Mesenchymal stem cell (in vitro differentiated cells and primary cell): ENCODE results near the gene PRCC.
A peak's percentile ranks its signal among the peaks of the same experiment; 100 is the strongest.

Experiments used
- DNase-seq: peaks from one replicate; pipeline ENCODE4 v3.0.0-alpha.2; 2013
- H2AFZ ChIP-seq: one replicate; pipeline ENCODE4 v1.6.1; 2013; ENCODE audit warnings: low read depth, mild to moderate bottlenecking, control low read depth, inconsistent platforms, low read length, moderate library complexity
- H2AK5ac ChIP-seq: 2 replicates; pipeline ENCODE4 v1.6.1; 2013; ENCODE audit warnings: low read length, moderate library complexity, mild to moderate bottlenecking, inconsistent platforms; ENCODE audit not compliant: severe bottlenecking
- H2BK120ac ChIP-seq: one replicate; pipeline ENCODE4 v1.6.1; 2013; ENCODE audit warnings: low read depth, mild to moderate bottlenecking, inconsistent platforms, low read length, moderate library complexity
- H2BK12ac ChIP-seq, 2 experiments: one replicate each; pipeline ENCODE4 v1.6.1; 2013; ENCODE audit warnings: inconsistent platforms in 2 of 2, low read length in 2 of 2, mild to moderate bottlenecking in 2 of 2, moderate library complexity in 2 of 2, control low read depth in 1 of 2
- H2BK15ac ChIP-seq: one replicate; pipeline ENCODE4 v1.6.1; 2013; ENCODE audit warnings: mild to moderate bottlenecking, low read depth, inconsistent platforms; ENCODE audit not compliant: poor library complexity, severe bottlenecking
- H2BK5ac ChIP-seq: 2 replicates; pipeline ENCODE4 v1.6.1; 2013; ENCODE audit warnings: low read depth, mild to moderate bottlenecking, low read length, control low read depth, inconsistent platforms; ENCODE audit not compliant: poor library complexity, severe bottlenecking
- H3K14ac ChIP-seq, 2 experiments: one replicate each; pipeline ENCODE4 v1.6.1; 2013; ENCODE audit warnings: inconsistent platforms in 2 of 2, low read length in 2 of 2, control low read depth in 1 of 2, mild to moderate bottlenecking in 1 of 2, moderate library complexity in 1 of 2
- H3K18ac ChIP-seq, 2 experiments: one replicate each; pipeline ENCODE4 v1.6.1; 2013; ENCODE audit warnings: inconsistent platforms in 2 of 2, low read length in 2 of 2, control low read depth in 1 of 2, low read depth in 1 of 2, mild to moderate bottlenecking in 1 of 2
- H3K23ac ChIP-seq, 2 experiments: one replicate each; pipeline ENCODE4 v1.6.1; 2013; ENCODE audit warnings: inconsistent platforms in 2 of 2, low read length in 2 of 2, mild to moderate bottlenecking in 2 of 2, moderate library complexity in 2 of 2, control low read depth in 1 of 2
- H3K27ac ChIP-seq: 2 replicates; pipeline ENCODE4 v1.5.1; 2013; ENCODE audit warnings: mild to moderate bottlenecking, moderate library complexity, low read length, control low read depth, inconsistent platforms; ENCODE audit not compliant: poor library complexity, severe bottlenecking
- H3K27me3 ChIP-seq, 2 experiments: 2 replicates each; pipeline versions ENCODE4 v1.6.1 to v1.7.0; 2013; ENCODE audit warnings: low read length in 2 of 2, mild to moderate bottlenecking in 2 of 2, moderate library complexity in 2 of 2, control low read depth in 1 of 2, inconsistent platforms in 1 of 2; ENCODE audit not compliant: control insufficient read depth in 1 of 2, insufficient read depth in 1 of 2
- H3K36me3 ChIP-seq, 2 experiments: 2 replicates each; pipeline versions ENCODE4 v1.6.1 to v1.7.0; 2013; ENCODE audit warnings: low read length in 2 of 2, control low read depth in 1 of 2, inconsistent platforms in 1 of 2, low read depth in 1 of 2, mild to moderate bottlenecking in 1 of 2; ENCODE audit not compliant: insufficient read depth in 2 of 2, control insufficient read depth in 1 of 2
- H3K4ac ChIP-seq, 2 experiments: one replicate each; pipeline ENCODE4 v1.6.1; 2013; ENCODE audit warnings: inconsistent platforms in 2 of 2, low read length in 2 of 2, mild to moderate bottlenecking in 2 of 2, moderate library complexity in 2 of 2, control low read depth in 1 of 2, low read depth in 1 of 2
- H3K4me1 ChIP-seq: 2 replicates; pipeline ENCODE4 v1.6.1; 2013; ENCODE audit warnings: low read depth, low read length, control low read depth; ENCODE audit not compliant: control insufficient read depth, insufficient read depth
- H3K4me2 ChIP-seq: 2 replicates; pipeline ENCODE4 v1.6.1; 2013; ENCODE audit warnings: low read length, mild to moderate bottlenecking, inconsistent platforms; ENCODE audit not compliant: poor library complexity, severe bottlenecking
- H3K4me3 ChIP-seq, 2 experiments: 2 replicates each; pipeline versions ENCODE4 v1.5.1 to v1.7.0; 2013; ENCODE audit warnings: low read length in 2 of 2, mild to moderate bottlenecking in 2 of 2, control low read depth in 1 of 2, low read depth in 1 of 2; ENCODE audit not compliant: insufficient read depth in 1 of 2
- H3K79me1 ChIP-seq: replicated peaks from 2 replicates; pipeline ENCODE4 v1.6.1; 2013; ENCODE audit warnings: mild to moderate bottlenecking, control low read depth, low read length, inconsistent platforms; ENCODE audit not compliant: poor library complexity, severe bottlenecking
- H3K9ac ChIP-seq: 2 replicates; pipeline ENCODE4 v1.7.0; 2013; ENCODE audit warnings: mild to moderate bottlenecking, low read length, moderate library complexity
- H3K9me3 ChIP-seq: 2 replicates; pipeline ENCODE4 v1.7.0; 2013; ENCODE audit warnings: mild to moderate bottlenecking, low read length; ENCODE audit not compliant: control insufficient read depth
- H4K8ac ChIP-seq: one replicate; pipeline ENCODE4 v1.6.1; 2013; ENCODE audit warnings: inconsistent platforms, mild to moderate bottlenecking, low read length, moderate library complexity
- H4K91ac ChIP-seq: one replicate; pipeline ENCODE4 v1.6.1; 2013; ENCODE audit warnings: mild to moderate bottlenecking, low read length, inconsistent platforms
- WGBS: methylation state at CpG from one replicate; pipeline ENCODE4 v1.1.7; 2013; ENCODE audit warnings: mixed read lengths; 5-methylcytosine and 5-hydroxymethylcytosine counted together

The PRCC gene

GRCh38 chr1:156845953-156846545 lies 78.7 kb downstream of the PRCC start:
- Histone ChIP-seq H3K14ac (no peak overlapping the region), H3K4me3 (no peak overlapping the region), H2BK15ac (no peak overlapping the region), H3K27ac (no peak overlapping the region), H3K36me3 (no peaks in the 10 kb centered on the region), H3K27me3 (peaks cover 86 to 87% of the 10 kb centered on the region in 2 experiments), H3K9me3 (no peaks in the 10 kb centered on the region), H2BK120ac (no peak overlapping the region), H3K4me1 (peaks cover 10% of the 10 kb centered on the region), H2AK5ac (no peak overlapping the region), H3K4ac (no peak overlapping the region), H2AFZ (no peak overlapping the region), H3K4me2 (no peak overlapping the region), H4K8ac (no peak overlapping the region), H2BK5ac (no peak overlapping the region), H3K9ac (no peak overlapping the region), H2BK12ac (no peak overlapping the region), H4K91ac (no peak overlapping the region), H3K79me1 (no peaks in the 10 kb centered on the region), H3K18ac (no peak overlapping the region), H3K23ac (peak overlapping the region in 1 of 2 experiments; percentile 23)
- no peak for DNase-seq
- 47% methylated on average over 15 of the region's 18 CpGs for WGBS

- no peaks in the 10 kb centered on the region for H3K9me3 ChIP-seq
- no peak overlapping the region for H4K91ac ChIP-seq
- H2AFZ ChIP-seq: no peak overlapping the region
- no peak overlapping the region for H3K23ac ChIP-seq
- H3K18ac ChIP-seq: no peak overlapping the region
- no peak overlapping the region for H3K4me2 ChIP-seq
- H2BK12ac ChIP-seq: no peak overlapping the region
- no peak overlapping the region for H2BK5ac ChIP-seq
- H3K4me1 ChIP-seq: peaks cover 10% of the 10 kb centered on the region
- no peaks in the 10 kb centered on the region for H3K79me1 ChIP-seq
- H4K8ac ChIP-seq: no peak overlapping the region
- H3K36me3 ChIP-seq: peaks cover 0 to under 1% of the 10 kb centered on the region in 2 experiments
- WGBS: 78% methylated on average over 4 of the region's 5 CpGs
- H2AK5ac ChIP-seq: no peak overlapping the region
- no peak for DNase-seq
- no peak overlapping the region for H3K4me3 ChIP-seq
- no peak overlapping the region for H3K9ac ChIP-seq
- H2BK15ac ChIP-seq: no peak overlapping the region
- no peak overlapping the region for H3K4ac ChIP-seq
- no peak overlapping the region for H2BK120ac ChIP-seq
- H3K14ac ChIP-seq: no peak overlapping the region
- no peak overlapping the region for H3K27ac ChIP-seq
- H3K27me3 ChIP-seq: peaks cover 80 to 85% of the 10 kb centered on the region in 2 experiments
Measured at GRCh38 chr1:156846643-156847042, 79.3 kb downstream of the PRCC start.

- Histone ChIP-seq H3K27ac (no peak overlapping the region), H3K79me1 (no peaks in the 10 kb centered on the region), H3K23ac (no peak overlapping the region), H2BK15ac (no peak overlapping the region), H2BK12ac (no peak overlapping the region), H3K18ac (no peak overlapping the region), H3K27me3 (peaks cover 76 to 80% of the 10 kb centered on the region in 2 experiments), H3K14ac (no peak overlapping the region), H3K9ac (no peak overlapping the region), H4K8ac (no peak overlapping the region), H3K4me2 (no peak overlapping the region), H4K91ac (no peak overlapping the region), H2AFZ (no peak overlapping the region), H3K9me3 (no peaks in the 10 kb centered on the region), H3K4me3 (no peak overlapping the region), H2BK120ac (no peak overlapping the region), H3K4me1 (peaks cover 22% of the 10 kb centered on the region), H3K4ac (no peak overlapping the region), H2AK5ac (no peak overlapping the region), H3K36me3 (peaks cover 0 to 4% of the 10 kb centered on the region in 2 experiments), H2BK5ac (no peak overlapping the region)
- 61% methylated on average over 7 of the region's 7 CpGs for WGBS
- DNase-seq: no peak
Measured at GRCh38 chr1:156847591-156848460, 80.5 kb downstream of the PRCC start.

GRCh38 chr1:156848461-156849150 lies 81.3 kb downstream of the PRCC start:
- no peak for DNase-seq
- Histone ChIP-seq H3K23ac (peak overlapping the region in 1 of 2 experiments; percentile 70), H2BK5ac (no peak overlapping the region), H3K36me3 (peaks cover 0 to 6% of the 10 kb centered on the region in 2 experiments), H3K9ac (no peak overlapping the region), H2AFZ (no peak overlapping the region), H3K9me3 (no peaks in the 10 kb centered on the region), H3K27me3 (peaks cover 73 to 80% of the 10 kb centered on the region in 2 experiments), H2BK12ac (no peak overlapping the region), H2BK15ac (no peak overlapping the region), H3K14ac (peak overlapping the region in 1 of 2 experiments; percentile 72), H3K4me2 (no peak overlapping the region), H2AK5ac (no peak overlapping the region), H3K4ac (no peak overlapping the region), H2BK120ac (no peak overlapping the region), H4K8ac (no peak overlapping the region), H3K4me3 (no peak overlapping the region), H3K27ac (no peak overlapping the region), H4K91ac (no peak overlapping the region), H3K79me1 (no peaks in the 10 kb centered on the region), H3K18ac (no peak overlapping the region), H3K4me1 (peaks cover 22% of the 10 kb centered on the region)
- WGBS: 10% methylated on average over 36 of the region's 36 CpGs
